Breast epithelium (tissue), 3 donors: ENCODE data around the gene PLEKHB2.

Experiments
- CTCF ChIP-seq, 3 donors: fragments of 450-650 bp; IDR thresholded peaks; one replicate each; pipeline ENCODE4 v1.5.1; 2016 to 2017; ENCODE audit warnings: antibody characterized with exemption in 3 of 3, mild to moderate bottlenecking in 3 of 3, moderate library complexity in 3 of 3
- POLR2A ChIP-seq: fragments of 450-650 bp; IDR thresholded peaks from one replicate; pipeline ENCODE4 v1.6.1; 2016; ENCODE audit warnings: antibody characterized with exemption, mild to moderate bottlenecking, moderate library complexity
- POLR2AphosphoS5 ChIP-seq, 3 donors: sonication (generic); formaldehyde crosslinking; IDR thresholded peaks; one replicate each; pipeline ENCODE4 v1.6.1; 2017; ENCODE audit warnings: antibody characterized with exemption in 3 of 3

- TF ChIP-seq POLR2AphosphoS5 (IDR thresholded peaks at IDR 0.05) (no peak), CTCF (IDR thresholded peaks at IDR 0.05) (no peak), POLR2A (no peak)
These were observed 21.9 kb downstream of the PLEKHB2 start for GRCh38 chr2:131127076-131127475.
